Activated CD8-positive, alpha-beta memory T cell treated with anti-CD3 and anti-CD28 coated beads, Interleukin-2, amount 10 ng/mL, durations not matched to agents 7 days and 5 days (primary cell): ENCODE data around the gene CDH26. TPM values are rescaled to one million over a fixed set of nuclear protein-coding genes. Genes with fewer than 3 reads are reported as not detected.
A peak's percentile ranks its signal among the peaks of the same experiment; 100 is the strongest.
"Not testable (repeated sequence)": the region's sequence is repeated elsewhere in the genome, so short reads cannot be mapped to it uniquely, and the experiment has no call there.

ENCODE experiments used
- ATAC-seq: fragments of 150-1000 bp; cut with Tn5 transposase; one replicate; pipeline ENCODE4 v1.10.0; 2021; ENCODE audit warnings: moderate library complexity
- CTCF ChIA-PET: fragments of 350-600 bp; sonication (Branson Sonifier 250); formaldehyde crosslinking; loops from one replicate; lab custom pipeline; 2021; ENCODE audit warnings: antibody characterized with exemption; lab: Charles Lee
- DNase-seq: peaks from one replicate; pipeline ENCODE4 v3.0.0-alpha.2; 2020
- H3K27ac Mint-ChIP-seq: one replicate; pipeline ENCODE4 v1.8.0; 2021; ENCODE audit warnings: mild to moderate bottlenecking, mixed read lengths
- H3K27me3 Mint-ChIP-seq: one replicate; pipeline ENCODE4 v1.8.0; 2021; ENCODE audit warnings: mixed read lengths
- H3K36me3 Mint-ChIP-seq: one replicate; pipeline ENCODE4 v1.8.0; 2021; ENCODE audit warnings: mild to moderate bottlenecking, mixed read lengths
- H3K4me1 Mint-ChIP-seq: one replicate; pipeline ENCODE4 v1.8.0; 2021; ENCODE audit warnings: mixed read lengths
- H3K4me3 Mint-ChIP-seq: one replicate; pipeline ENCODE4 v1.8.0; 2021; ENCODE audit warnings: mild to moderate bottlenecking, moderate library complexity, mixed read lengths
- H3K9me3 Mint-ChIP-seq: one replicate; pipeline ENCODE4 v1.8.0; 2022; ENCODE audit warnings: low read depth, mixed read lengths
- total RNA-seq, 2 experiments: library from RNA; stranded (reverse); gene quantifications; one replicate each; pipeline ENCODE4 v1.2.3, GENCODE V29; 2021

Gene CDH26
- total RNA-seq, 2 experiments from 2014 or later, result 0.42 to 1.5 TPM

GRCh38 chr20:59945731-59946130 lies 12.5 kb upstream of the CDH26 start:
- H3K9me3 Mint-ChIP-seq, result no peaks in the 10 kb centered on the region
- CTCF ChIA-PET, result interaction anchor here (1.5 to 3.5 kb wide), 2 partner anchors 12 to 111 kb away, joined by 3 to 14 read pairs; partner anchors contain the start of gene SYCP2
- no peaks in the 10 kb centered on the region for H3K27me3 Mint-ChIP-seq
- no peak for DNase-seq
- ATAC-seq, result no peak
- H3K27ac Mint-ChIP-seq, result no peak overlapping the region
- H3K4me1 Mint-ChIP-seq, result peaks cover 36% of the 10 kb centered on the region
- no peak overlapping the region for H3K4me3 Mint-ChIP-seq
- peaks cover 12% of the 10 kb centered on the region for H3K36me3 Mint-ChIP-seq

GRCh38 chr20:59947376-59947775 lies 10.8 kb upstream of the CDH26 start:
- H3K36me3 Mint-ChIP-seq, result peaks cover 10% of the 10 kb centered on the region

GRCh38 chr20:59948212-59948611 lies 10.0 kb upstream of the CDH26 start:
- Mint-ChIP-seq H3K36me3 (peaks cover 8% of the 10 kb centered on the region), H3K27ac (peak overlapping the region; percentile 92), H3K9me3 (no peaks in the 10 kb centered on the region), H3K4me3 (no peak overlapping the region), H3K27me3 (no peaks in the 10 kb centered on the region), H3K4me1 (peaks cover 21% of the 10 kb centered on the region)
- CTCF ChIA-PET, result interaction anchor here (0.8 to 3.3 kb wide), 9 partner anchors 7 to 315 kb away, joined by 3 to 20 read pairs (median 4); partner anchors contain the start of genes FAM217B and PPP1R3D
- no peak for DNase-seq
- no peak for ATAC-seq

More at GRCh38 chr20:59947376-59947775, 10.8 kb upstream of the CDH26 start:
- no peaks in the 10 kb centered on the region for H3K27me3 Mint-ChIP-seq
- CTCF ChIA-PET, result interaction anchor here (0.7 to 1.5 kb wide), 4 partner anchors 8 to 102 kb away, joined by 3 to 4 read pairs (median 3); no protein-coding TSS in a partner anchor
- H3K4me1 Mint-ChIP-seq, result peaks cover 22% of the 10 kb centered on the region
- H3K9me3 Mint-ChIP-seq, result no peaks in the 10 kb centered on the region
- ATAC-seq (no peak), DNase-seq (no peak)
- H3K27ac Mint-ChIP-seq, result no peak overlapping the region
- no peak overlapping the region for H3K4me3 Mint-ChIP-seq

GRCh38 chr20:59948828-59949720 lies 9.1 kb upstream of the CDH26 start:
- CTCF ChIA-PET, result interaction anchor here (0.7 to 3.3 kb wide), 13 partner anchors 8 to 314 kb away, joined by 3 to 20 read pairs (median 4); partner anchors contain the start of genes FAM217B, PPP1R3D and SYCP2
- peak overlapping the region; percentile 54 for H3K4me3 Mint-ChIP-seq
- H3K36me3 Mint-ChIP-seq, result peaks cover 8% of the 10 kb centered on the region
- ATAC-seq (peak; percentile 85), DNase-seq (peak; percentile 59)
- H3K4me1 Mint-ChIP-seq, result peaks cover 21% of the 10 kb centered on the region
- H3K9me3 Mint-ChIP-seq, result no peaks in the 10 kb centered on the region
- peak overlapping the region; percentile 92 for H3K27ac Mint-ChIP-seq
- H3K27me3 Mint-ChIP-seq, result no peaks in the 10 kb centered on the region

GRCh38 chr20:59949911-59950310 lies 8.3 kb upstream of the CDH26 start:
- no peaks in the 10 kb centered on the region for H3K9me3 Mint-ChIP-seq
- no peaks in the 10 kb centered on the region for H3K27me3 Mint-ChIP-seq
- H3K4me1 Mint-ChIP-seq, result peaks cover 21% of the 10 kb centered on the region
- no peak overlapping the region for H3K4me3 Mint-ChIP-seq
- ATAC-seq (no peak), DNase-seq (no peak)
- H3K36me3 Mint-ChIP-seq, result peaks cover 2% of the 10 kb centered on the region
- CTCF ChIA-PET, result interaction anchor here (0.9 to 3.3 kb wide), 4 partner anchors 9 to 313 kb away, joined by 3 to 20 read pairs (median 10); partner anchors contain the start of genes FAM217B, PPP1R3D and SYCP2
- H3K27ac Mint-ChIP-seq, result no peak overlapping the region

- Mint-ChIP-seq H3K4me1 (no peaks in the 10 kb centered on the region), H3K9me3 (no peaks in the 10 kb centered on the region), H3K36me3 (no peaks in the 10 kb centered on the region), H3K4me3 (no peak overlapping the region), H3K27me3 (no peaks in the 10 kb centered on the region), H3K27ac (no peak overlapping the region)
- CTCF ChIA-PET, result interaction anchor here (1.0 to 1.9 kb wide), 3 partner anchors 8 to 103 kb away, joined by 3 to 8 read pairs (median 3); no protein-coding TSS in a partner anchor
- DNase-seq (no peak), ATAC-seq (no peak)
These were observed 3.5 kb upstream of the CDH26 start for GRCh38 chr20:59954718-59955117.

- H3K27me3 Mint-ChIP-seq, result no peaks in the 10 kb centered on the region
These were observed 3.0 kb upstream of the CDH26 start for GRCh38 chr20:59955131-59955796.

GRCh38 chr20:59957568-59957967 lies 655 bp upstream of the CDH26 start:
- not testable (repeated sequence) for H3K4me1 Mint-ChIP-seq, H3K9me3 Mint-ChIP-seq, H3K27ac Mint-ChIP-seq, H3K36me3 Mint-ChIP-seq, H3K4me3 Mint-ChIP-seq, DNase-seq, H3K27me3 Mint-ChIP-seq, ATAC-seq
- CTCF ChIA-PET, result interaction anchor here (1.5 kb wide), 1 partner anchor 1271 kb away, joined by 4 read pairs; no protein-coding TSS in a partner anchor

More at GRCh38 chr20:59955131-59955796, 3.0 kb upstream of the CDH26 start:
- Mint-ChIP-seq H3K4me1 (no peaks in the 10 kb centered on the region), H3K4me3 (no peak overlapping the region), H3K9me3 (no peaks in the 10 kb centered on the region), H3K36me3 (no peaks in the 10 kb centered on the region), H3K27ac (no peak overlapping the region)
- no peak for DNase-seq
- peak; percentile 30 for ATAC-seq
- CTCF ChIA-PET, result interaction anchor here (1.0 to 1.9 kb wide), 3 partner anchors 8 to 102 kb away, joined by 3 to 8 read pairs (median 3); no protein-coding TSS in a partner anchor

- no peaks in the 10 kb centered on the region for H3K36me3 Mint-ChIP-seq
- ATAC-seq, result no peak
- no peak for DNase-seq
- no peaks in the 10 kb centered on the region for H3K4me1 Mint-ChIP-seq
- H3K9me3 Mint-ChIP-seq, result no peaks in the 10 kb centered on the region
- no peak overlapping the region for H3K4me3 Mint-ChIP-seq
- CTCF ChIA-PET, result interaction anchor here (0.7 to 1.5 kb wide), 2 partner anchors 746 to 1270 kb away, joined by 3 to 4 read pairs; no protein-coding TSS in a partner anchor
- H3K27me3 Mint-ChIP-seq, result no peaks in the 10 kb centered on the region
- H3K27ac Mint-ChIP-seq, result no peak overlapping the region
These were observed 403 bp downstream of the CDH26 start for GRCh38 chr20:59958626-59959025.

GRCh38 chr20:59961423-59961822 lies 3.2 kb downstream of the CDH26 start:
- DNase-seq (no peak), ATAC-seq (no peak)
- CTCF ChIA-PET, result interaction anchor here (0.7 kb wide), 1 partner anchor 24 kb away, joined by 3 read pairs; no protein-coding TSS in a partner anchor

GRCh38 chr20:59962155-59962554 lies 3.9 kb downstream of the CDH26 start:
- no peak overlapping the region for H3K4me3 Mint-ChIP-seq
- H3K9me3 Mint-ChIP-seq, result no peaks in the 10 kb centered on the region
- ATAC-seq (no peak), DNase-seq (no peak)
- no peaks in the 10 kb centered on the region for H3K4me1 Mint-ChIP-seq
- H3K27me3 Mint-ChIP-seq, result no peaks in the 10 kb centered on the region
- no peak overlapping the region for H3K27ac Mint-ChIP-seq
- no peaks in the 10 kb centered on the region for H3K36me3 Mint-ChIP-seq
- CTCF ChIA-PET, result no interaction called here

More at GRCh38 chr20:59961423-59961822, 3.2 kb downstream of the CDH26 start:
- H3K27me3 Mint-ChIP-seq, result no peaks in the 10 kb centered on the region
- H3K36me3 Mint-ChIP-seq, result no peaks in the 10 kb centered on the region
- H3K4me3 Mint-ChIP-seq, result no peak overlapping the region
- H3K27ac Mint-ChIP-seq, result no peak overlapping the region
- H3K4me1 Mint-ChIP-seq, result no peaks in the 10 kb centered on the region
- no peaks in the 10 kb centered on the region for H3K9me3 Mint-ChIP-seq

- Mint-ChIP-seq H3K4me3 (no peak overlapping the region), H3K27me3 (no peaks in the 10 kb centered on the region), H3K4me1 (no peaks in the 10 kb centered on the region), H3K36me3 (no peaks in the 10 kb centered on the region), H3K9me3 (no peaks in the 10 kb centered on the region), H3K27ac (no peak overlapping the region)
- CTCF ChIA-PET, result no interaction called here
- DNase-seq (no peak), ATAC-seq (no peak)
These were observed 8.2 kb downstream of the CDH26 start for GRCh38 chr20:59966428-59966827.

GRCh38 chr20:59971428-59971827 lies 13.2 kb downstream of the CDH26 start:
- H3K36me3 Mint-ChIP-seq, result no peaks in the 10 kb centered on the region
- no peaks in the 10 kb centered on the region for H3K27me3 Mint-ChIP-seq
- no peaks in the 10 kb centered on the region for H3K9me3 Mint-ChIP-seq
- CTCF ChIA-PET, result interaction anchor here (0.9 to 1.6 kb wide), 2 partner anchors 31 to 37 kb away, joined by 3 read pairs; partner anchors contain the start of genes FAM217B and PPP1R3D
- H3K4me1 Mint-ChIP-seq, result no peaks in the 10 kb centered on the region
- ATAC-seq, result no peak
- no peak for DNase-seq
- H3K4me3 Mint-ChIP-seq, result no peak overlapping the region
- no peak overlapping the region for H3K27ac Mint-ChIP-seq
